Vagina (tissue), 2 donors: Measurements from ENCODE around the gene ARL2.

Experiments
- CTCF ChIP-seq, 3 experiments: fragments of 450-650 bp in 2 of 3; fragments of 200-600 bp in 1 of 3; sonication (generic) in 1 of 3; IDR thresholded peaks; one replicate each; pipeline ENCODE4 v1.5.1; 2017 to 2019; ENCODE audit warnings: antibody characterized with exemption in 3 of 3, mild to moderate bottlenecking in 2 of 3, moderate library complexity in 2 of 3
- POLR2A ChIP-seq, 2 donors: fragments of 450-650 bp; IDR thresholded peaks; one replicate each; pipeline ENCODE4 v1.6.1; 2017; ENCODE audit warnings: antibody characterized with exemption in 2 of 2, mild to moderate bottlenecking in 2 of 2, moderate library complexity in 2 of 2

- TF ChIP-seq POLR2A (IDR thresholded peaks at IDR 0.05) (no peak), CTCF (IDR thresholded peaks at IDR 0.05) (no peak)
These were observed 39.8 kb upstream of the ARL2 start for GRCh38 chr11:64974124-64974523.
